IMR-90 (cell line): Measurements from ENCODE around the gene ZNF138. TPM values are rescaled to one million over a fixed set of nuclear protein-coding genes. Genes with fewer than 3 reads are reported as not detected.
"Not testable (repeated sequence)": the region's sequence is repeated elsewhere in the genome, so short reads cannot be mapped to it uniquely, and the experiment has no call there.

Experiments
- ATAC-seq: fragments of 200-7000 bp; cut with Tn5 transposase; 2 replicates; pipeline ENCODE4 v1.9.1; 2020; ENCODE audit warnings: low read depth, mild to moderate bottlenecking, moderate library complexity
- BruUV-seq: library from RNA; stranded (reverse); fragments of 400-500 nt; replicated peaks from 2 replicates; lab custom pipeline; 2021; lab: Mats Ljungman, UMichigan
- CTCF ChIA-PET: fragments of 300-600 bp; formaldehyde crosslinking; extraction: SDS; loops from one replicate; lab custom pipeline; 2021; ENCODE audit warnings: antibody characterized with exemption; lab: Yijun Ruan, JAX
- POLR2A ChIA-PET: fragments of 300-600 bp; sonication (Branson Sonifier 250); formaldehyde crosslinking; loops from one replicate; lab custom pipeline; 2022; ENCODE audit warnings: antibody characterized with exemption; ENCODE audit not compliant: unreplicated experiment; lab: Charles Lee
- DNase-seq: peaks from one replicate; pipeline ENCODE4 v3.0.0; 2013
- H2AFZ ChIP-seq: replicated peaks from 2 replicates; pipeline ENCODE3; 2013; ENCODE audit warnings: low read length, mild to moderate bottlenecking; ENCODE audit not compliant: poor library complexity
- H2AK5ac ChIP-seq: 2 replicates; pipeline ENCODE4 v1.6.1; 2013; ENCODE audit warnings: low read depth, low read length, inconsistent platforms
- H2AK9ac ChIP-seq: replicated peaks from 2 replicates; pipeline ENCODE3; 2013; ENCODE audit warnings: mild to moderate bottlenecking, low read depth, low read length, moderate library complexity; ENCODE audit not compliant: poor library complexity
- H2BK120ac ChIP-seq: 2 replicates; pipeline ENCODE4 v1.6.1; 2013; ENCODE audit warnings: low read depth, low read length, inconsistent platforms
- H2BK15ac ChIP-seq: 3 replicates; pipeline ENCODE4 v1.6.1; 2013; ENCODE audit warnings: low read depth, low read length, inconsistent platforms
- H2BK20ac ChIP-seq: 2 replicates; pipeline ENCODE4 v1.6.1; 2013; ENCODE audit warnings: low read depth, mild to moderate bottlenecking, inconsistent platforms, low read length, moderate library complexity
- H2BK5ac ChIP-seq: 2 replicates; pipeline ENCODE4 v1.6.1; 2013; ENCODE audit warnings: mild to moderate bottlenecking, low read depth, low read length, inconsistent platforms; ENCODE audit not compliant: poor library complexity, severe bottlenecking
- H3K14ac ChIP-seq: replicated peaks from 2 replicates; pipeline ENCODE4 v1.6.1; 2013; ENCODE audit warnings: low read depth, low read length, inconsistent platforms
- H3K18ac ChIP-seq: 2 replicates; pipeline ENCODE4 v1.6.1; 2013; ENCODE audit warnings: low read depth, low read length, control low read depth
- H3K23ac ChIP-seq: 2 replicates; pipeline ENCODE4 v1.6.1; 2013; ENCODE audit warnings: low read depth, low read length, inconsistent platforms
- H3K27ac ChIP-seq: 2 replicates; pipeline ENCODE4 v1.5.1; 2013; ENCODE audit warnings: mild to moderate bottlenecking, control low read depth, low read length; ENCODE audit not compliant: insufficient read depth
- H3K27me3 ChIP-seq: 2 replicates; pipeline ENCODE4 v1.6.1; 2013; ENCODE audit warnings: low read length; ENCODE audit not compliant: control insufficient read depth, insufficient read depth
- H3K36me3 ChIP-seq: 2 replicates; pipeline ENCODE4 v1.6.1; 2013; ENCODE audit warnings: low read length, mixed read lengths; ENCODE audit not compliant: control insufficient read depth, insufficient read depth
- H3K4ac ChIP-seq: 2 replicates; pipeline ENCODE4 v1.6.1; 2013; ENCODE audit warnings: low read depth, low read length, inconsistent platforms
- H3K4me1 ChIP-seq: 2 replicates; pipeline ENCODE4 v1.6.1; 2013; ENCODE audit warnings: low read length, mixed read lengths; ENCODE audit not compliant: control insufficient read depth, insufficient read depth
- H3K4me2 ChIP-seq: 2 replicates; pipeline ENCODE4 v1.6.1; 2013; ENCODE audit warnings: low read depth, mild to moderate bottlenecking, control low read depth, low read length, moderate library complexity
- H3K4me3 ChIP-seq: 2 replicates; pipeline ENCODE4 v1.5.1; 2013; ENCODE audit warnings: low read depth, mild to moderate bottlenecking, control low read depth, low read length, moderate library complexity; ENCODE audit not compliant: insufficient read depth
- H3K56ac ChIP-seq: 2 replicates; pipeline ENCODE4 v1.6.1; 2013; ENCODE audit warnings: low read length, inconsistent platforms; ENCODE audit not compliant: insufficient read depth; ENCODE audit errors: extremely low read depth
- H3K79me1 ChIP-seq, 2 experiments: 2 replicates each; pipeline ENCODE4 v1.6.1; 2013; ENCODE audit warnings: low read length in 2 of 2, inconsistent platforms in 1 of 2, low read depth in 1 of 2
- H3K9ac ChIP-seq: 2 replicates; pipeline ENCODE4 v1.6.1; 2013; ENCODE audit warnings: low read depth, low read length, control low read depth
- H3K9me1 ChIP-seq: 2 replicates; pipeline ENCODE4 v1.6.1; 2013; ENCODE audit warnings: low read length, inconsistent platforms; ENCODE audit not compliant: insufficient read depth
- H3K9me3 ChIP-seq: 2 replicates; pipeline ENCODE4 v1.6.1; 2013; ENCODE audit warnings: low read length; ENCODE audit not compliant: control insufficient read depth, insufficient read depth
- H4K20me1 ChIP-seq: 2 replicates; pipeline ENCODE4 v1.6.1; 2013; ENCODE audit warnings: low read length, inconsistent platforms; ENCODE audit not compliant: insufficient read depth
- H4K5ac ChIP-seq: 2 replicates; pipeline ENCODE4 v1.6.1; 2013; ENCODE audit warnings: mild to moderate bottlenecking, low read depth, low read length, control low read depth
- H4K8ac ChIP-seq, 2 experiments: 2 replicates each; pipeline ENCODE4 v1.6.1; 2013; ENCODE audit warnings: low read depth in 2 of 2, low read length in 2 of 2, control low read depth in 1 of 2, inconsistent platforms in 1 of 2
- H4K91ac ChIP-seq: 2 replicates; pipeline ENCODE4 v1.6.1; 2013; ENCODE audit warnings: low read depth, low read length, inconsistent platforms; ENCODE audit not compliant: insufficient read depth
- MAFK ChIP-seq: IDR thresholded peaks from 2 replicates; pipeline ENCODE4 v1.6.1; 2012; ENCODE audit warnings: low read depth, low read length, improper control_type of control experiment
- SMC3 ChIP-seq: fragments of 150-350 bp; IDR thresholded peaks from 2 replicates; pipeline ENCODE4 v1.6.1; 2016; ENCODE audit warnings: low read depth, mild to moderate bottlenecking, antibody characterized with exemption, low read length, moderate library complexity
- WGBS, 2 experiments: methylation state at CpG; one replicate each; pipeline versions ENCODE4 v1.1.5 to v1.1.7; 2013; ENCODE audit warnings: missing lambda C conversion rate in 2 of 2; ENCODE audit not compliant: insufficient read length in 1 of 2; ENCODE audit errors: extremely low coverage in 2 of 2; 5-methylcytosine and 5-hydroxymethylcytosine counted together
- dilution Hi-C: fragments of 300-500 bp; cut with HindIII; formaldehyde crosslinking; loops from one replicate; pipeline ENCODE4 v1.14.3; 2018; ENCODE audit warnings: low sequenced_read_pairs; ENCODE audit not compliant: unreplicated experiment
- in situ Hi-C: fragments of 300-500 bp; cut with MboI; formaldehyde crosslinking; loops from 3 replicates; pipeline ENCODE4 v1.14.3; 2019; ENCODE audit warnings: low sequenced_read_pairs, inconsistent platforms, mixed read lengths
- intact Hi-C: fragments of 100-400 bp; cut with micrococcal nuclease; formaldehyde crosslinking; loops from 2 replicates; pipeline ENCODE4 v1.10.0; 2022
- polyA plus RNA-seq, 3 experiments: library from polyadenylated mRNA; depleted of rRNA; stranded (reverse); fragments of >200 nt; gene quantifications; 2 replicates each; pipeline ENCODE4 v1.2.3, GENCODE V29; 2012; ENCODE audit warnings: low replicate concordance in 1 of 3
- total RNA-seq: library from RNA; depleted of rRNA; stranded (reverse); fragments of >200 nt; gene quantifications from 2 replicates; pipeline ENCODE4 v1.2.3, GENCODE V29; 2012

The ZNF138 gene
- total and polyA plus RNA-seq, 2 of the 4 experiments (the other 2 are of a cell fraction): 3.2 to 3.6 TPM

DNA sequence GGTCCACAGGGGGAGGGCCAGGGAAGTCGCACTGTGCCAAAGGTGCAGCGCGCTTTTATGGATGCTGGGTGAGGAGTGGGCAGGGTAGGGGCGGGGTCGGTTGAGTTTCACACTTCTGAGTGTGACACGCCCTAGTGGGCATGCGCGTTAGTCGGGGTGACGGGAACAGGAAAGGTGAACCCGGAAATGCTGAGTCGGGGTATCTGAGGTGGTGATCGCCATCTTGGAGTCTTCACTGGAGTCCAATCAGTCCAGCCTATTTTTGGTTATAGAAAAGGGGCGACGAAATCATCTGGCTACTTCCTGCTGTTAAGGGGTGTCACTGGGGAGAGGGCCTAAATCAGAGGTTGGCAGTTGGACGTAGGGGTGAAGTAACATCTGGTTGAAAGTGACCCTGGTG lies 40.8 kb downstream of the ZNF138 start:
- H3K9me1 ChIP-seq: no peaks in the 10 kb centered on the region
- H3K4me1 ChIP-seq: no peaks in the 10 kb centered on the region
- no peak overlapping the region for H3K14ac ChIP-seq
- H2AK9ac ChIP-seq: no peak overlapping the region
- POLR2A ChIA-PET: no interaction called here
- H4K91ac ChIP-seq: no peak overlapping the region
- peaks cover 6% of the 10 kb centered on the region; the same call in 1 of the 2 replicates for H3K9me3 ChIP-seq
- in situ Hi-C loops: no loop called here
- H2BK5ac ChIP-seq: no peak overlapping the region
- no peak for DNase-seq
- H3K56ac ChIP-seq: no peak overlapping the region
- H3K27me3 ChIP-seq: no peaks in the 10 kb centered on the region
- no peak overlapping the region for H2BK120ac ChIP-seq
- H3K9ac ChIP-seq: no peak overlapping the region
- no peak overlapping the region for H3K4me3 ChIP-seq
- H3K23ac ChIP-seq: no peak overlapping the region
- no peak overlapping the region for H3K27ac ChIP-seq
- no peaks in the 10 kb centered on the region for H3K36me3 ChIP-seq
- no peak overlapping the region for H2BK20ac ChIP-seq
- H4K8ac ChIP-seq: no peak overlapping the region
- intact Hi-C loops: no loop called here
- no peak overlapping the region for H3K4me2 ChIP-seq
- no peaks in the 10 kb centered on the region for H3K79me1 ChIP-seq
- CTCF ChIA-PET: no interaction called here
- WGBS, 2 experiments: 83% methylated on average over 6 of the region's 16 CpGs; no CpG with 5 or more reads in 1 of the 2 experiments
- no peak for ATAC-seq
- H4K20me1 ChIP-seq: no peaks in the 10 kb centered on the region
- H3K18ac ChIP-seq: no peak overlapping the region
- H2AK5ac ChIP-seq: no peak overlapping the region
- H4K5ac ChIP-seq: no peak overlapping the region
- TF ChIP-seq SMC3: no peak
- peak; percentile 62 for TF ChIP-seq MAFK
- no peak overlapping the region for H2BK15ac ChIP-seq
- H3K4ac ChIP-seq: no peak overlapping the region
- no TSS peak for BruUV-seq
- no peak overlapping the region for H2AFZ ChIP-seq
- dilution Hi-C loops: no loop called here

- H3K4me3 ChIP-seq, POLR2A ChIA-PET, H3K56ac ChIP-seq, H4K5ac ChIP-seq, H3K9ac ChIP-seq, H3K27ac ChIP-seq, ATAC-seq, H2AK9ac ChIP-seq, H3K18ac ChIP-seq, H2AK5ac ChIP-seq, H2BK5ac ChIP-seq, dilution Hi-C loops, H2BK20ac ChIP-seq, H4K8ac ChIP-seq, H4K20me1 ChIP-seq, CTCF ChIA-PET, DNase-seq, H3K79me1 ChIP-seq, H3K23ac ChIP-seq, H2BK120ac ChIP-seq, in situ Hi-C loops, H3K4ac ChIP-seq, H3K27me3 ChIP-seq, H4K91ac ChIP-seq, H3K4me2 ChIP-seq, H3K9me1 ChIP-seq, BruUV-seq, H2BK15ac ChIP-seq, H3K9me3 ChIP-seq, H2AFZ ChIP-seq, H3K14ac ChIP-seq, H3K4me1 ChIP-seq, H3K36me3 ChIP-seq, intact Hi-C loops: not testable (repeated sequence)
- 100% methylated on average over 1 of the region's 8 CpGs; no CpG with 5 or more reads in 1 of the 2 experiments for WGBS, 2 experiments
Observed at GRCh38 chr7:64835856-64836255, 41.6 kb downstream of the ZNF138 start.
